NCI-H2196 (cell line): ENCODE data around the gene TSPOAP1.
A peak's percentile ranks its signal among the peaks of the same experiment; 100 is the strongest.

Source experiments
- DNase-seq: peaks from one replicate; lab custom pipeline; 2025; ENCODE audit not compliant: unreplicated experiment; lab: John Stamatoyannopoulos, UW

TSPOAP1 gene

GRCh38 chr17:58318627-58319172 lies 9.9 kb downstream of the TSPOAP1 start:
- no peak for DNase-seq

GRCh38 chr17:58318065-58318481 lies 10.5 kb downstream of the TSPOAP1 start:
- DNase-seq: no peak

GRCh38 chr17:58317421-58318064 lies 11.1 kb downstream of the TSPOAP1 start:
- DNase-seq: peak; percentile 73

- DNase-seq: no peak
These were observed 12.2 kb downstream of the TSPOAP1 start for GRCh38 chr17:58316260-58316960.

- no peak for DNase-seq
These were observed 12.8 kb downstream of the TSPOAP1 start for GRCh38 chr17:58315750-58316149.

GRCh38 chr17:58315281-58315711 lies 13.3 kb downstream of the TSPOAP1 start:
- DNase-seq: no peak

- DNase-seq: no peak
These were observed 13.9 kb downstream of the TSPOAP1 start for GRCh38 chr17:58314706-58315015.

- DNase-seq: no peak
These were observed 14.5 kb downstream of the TSPOAP1 start for GRCh38 chr17:58313815-58314705.

- no peak for DNase-seq
These were observed 15.8 kb downstream of the TSPOAP1 start for GRCh38 chr17:58312829-58313228.

- no peak for DNase-seq
These were observed 16.5 kb downstream of the TSPOAP1 start for GRCh38 chr17:58312021-58312630.

GRCh38 chr17:58311429-58311894 lies 17.1 kb downstream of the TSPOAP1 start:
- no peak for DNase-seq

- DNase-seq: no peak
These were observed 17.8 kb downstream of the TSPOAP1 start for GRCh38 chr17:58310511-58311428.

- no peak for DNase-seq
These were observed 18.7 kb downstream of the TSPOAP1 start for GRCh38 chr17:58309918-58310259.

- DNase-seq: no peak
These were observed 19.3 kb downstream of the TSPOAP1 start for GRCh38 chr17:58308985-58309917.

GRCh38 chr17:58308173-58308984 lies 20.2 kb downstream of the TSPOAP1 start:
- DNase-seq: no peak

GRCh38 chr17:58307468-58308172 lies 21.0 kb downstream of the TSPOAP1 start:
- DNase-seq: no peak

- DNase-seq: no peak
These were observed 22.3 kb downstream of the TSPOAP1 start for GRCh38 chr17:58306131-58306951.
